Heart left ventricle (tissue), 13 donors: ENCODE results near the gene DBH.

ENCODE experiments used
- POLR2A ChIP-seq, 2 donors: fragments of 450-650 bp; IDR thresholded peaks; one replicate each; pipeline ENCODE4 v1.6.1; 2017; ENCODE audit warnings: antibody characterized with exemption in 2 of 2, mild to moderate bottlenecking in 2 of 2, moderate library complexity in 2 of 2
- TF ChIP-seq, protein P1 (sequence below), 12 donors: fragments of 200-600 bp; sonication (generic) in 4 of 12; IDR thresholded peaks; one replicate each; pipeline versions ENCODE4 v1.5.0 to v1.8.0; 2018 to 2022; ENCODE audit warnings: antibody characterized with exemption in 12 of 12, mild to moderate bottlenecking in 5 of 12
- donor health status: ischemic (EF 13 %, LVEDD 7.1; RV severe dilation, severe dysfunction).
- donor health status: DM: no; HTN: yes; CAD: no.
- donor health status: DM: no; HTN: no; CAD: no.
- donor health status: ischemic (EF 25% LVEDD 6.9; RV normal size, moderate dysfunction).
- donor health status: ischemic (EF 25% LVEDD 5.7; RV mildly dilated, moderate dysfunction).
- donor health status: ischemic (EF 35%, LVEDD 5.7; RV mildly dilated, moderate dysfunction).
- donor health status: nonischemic (EF 11% LVEDD 7.7; RV severe dilation, severe dysfunction).
- donor health status: DM: yes; HTN: yes; CAD: no.
- donor health status: PGD.
- donor health status: ischemic (EF 29% LVEDD 5.4; RV normal size, mild dysfunction).
- donor health status: nonischemic (EF 23%, LVEDD 6.1; RV moderate dilation, normal function).

DNA sequence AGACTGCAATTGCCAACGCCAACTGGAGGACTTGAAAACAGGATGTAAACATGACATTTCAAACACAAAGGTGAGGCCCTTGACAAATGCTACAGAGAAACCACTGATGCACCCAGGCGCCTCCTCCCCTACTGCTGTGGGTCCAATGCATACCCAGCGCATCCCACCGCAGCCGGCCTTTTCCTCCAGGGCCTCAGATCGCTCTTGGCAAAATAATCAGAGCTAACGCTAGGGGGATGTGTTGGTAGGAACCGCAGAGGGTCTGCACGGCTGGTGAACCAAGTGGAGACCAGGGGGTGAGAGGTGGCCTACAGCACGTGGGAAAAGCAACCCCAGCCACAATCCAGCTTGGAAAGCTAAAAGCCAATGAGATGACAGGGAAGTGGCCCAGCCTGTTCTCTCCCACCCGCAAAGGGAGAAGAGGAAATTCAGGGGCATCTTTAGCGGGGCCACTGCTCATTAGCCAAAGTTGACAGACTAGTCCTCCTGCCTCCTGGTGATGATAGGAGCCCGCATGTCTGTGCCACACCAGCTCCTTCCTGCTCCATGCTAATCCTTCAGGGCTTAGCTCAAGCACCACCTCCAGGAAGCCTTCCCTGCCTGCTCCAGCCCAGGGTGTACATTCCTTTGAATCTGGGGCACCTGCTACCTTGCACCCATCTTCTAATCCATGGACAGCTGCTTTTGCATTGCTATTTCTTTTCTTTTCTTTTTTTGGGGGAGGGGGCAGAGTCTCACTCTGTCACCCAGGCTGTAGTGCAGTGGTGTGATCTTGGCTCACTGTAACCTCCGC, 32.8 kb upstream of the DBH start:
- TF ChIP-seq, protein P1, sequence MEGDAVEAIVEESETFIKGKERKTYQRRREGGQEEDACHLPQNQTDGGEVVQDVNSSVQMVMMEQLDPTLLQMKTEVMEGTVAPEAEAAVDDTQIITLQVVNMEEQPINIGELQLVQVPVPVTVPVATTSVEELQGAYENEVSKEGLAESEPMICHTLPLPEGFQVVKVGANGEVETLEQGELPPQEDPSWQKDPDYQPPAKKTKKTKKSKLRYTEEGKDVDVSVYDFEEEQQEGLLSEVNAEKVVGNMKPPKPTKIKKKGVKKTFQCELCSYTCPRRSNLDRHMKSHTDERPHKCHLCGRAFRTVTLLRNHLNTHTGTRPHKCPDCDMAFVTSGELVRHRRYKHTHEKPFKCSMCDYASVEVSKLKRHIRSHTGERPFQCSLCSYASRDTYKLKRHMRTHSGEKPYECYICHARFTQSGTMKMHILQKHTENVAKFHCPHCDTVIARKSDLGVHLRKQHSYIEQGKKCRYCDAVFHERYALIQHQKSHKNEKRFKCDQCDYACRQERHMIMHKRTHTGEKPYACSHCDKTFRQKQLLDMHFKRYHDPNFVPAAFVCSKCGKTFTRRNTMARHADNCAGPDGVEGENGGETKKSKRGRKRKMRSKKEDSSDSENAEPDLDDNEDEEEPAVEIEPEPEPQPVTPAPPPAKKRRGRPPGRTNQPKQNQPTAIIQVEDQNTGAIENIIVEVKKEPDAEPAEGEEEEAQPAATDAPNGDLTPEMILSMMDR (IDR thresholded peaks at IDR 0.05), result no peak
- TF ChIP-seq POLR2A (IDR thresholded peaks at IDR 0.05), result no peak
